GM12878 (cell line): ENCODE measurements around the gene SLC43A3.

Experiments
- BRCA1 ChIP-seq: IDR thresholded peaks from 2 replicates; pipeline ENCODE4 v1.6.1; 2011; ENCODE audit warnings: low read depth, low read length, improper control_type of control experiment
- CTCF ChIP-seq, 3 experiments: IDR thresholded peaks in 2 of 3; conservative IDR thresholded peaks in 1 of 3; 2 replicates each; pipeline ENCODE4 v1.5.1; 2011; ENCODE audit warnings: low read depth in 3 of 3, low read length in 3 of 3, mild to moderate bottlenecking in 3 of 3, control low read depth in 2 of 3, moderate library complexity in 2 of 3, inconsistent platforms in 1 of 3, mixed read lengths in 1 of 3; ENCODE audit not compliant: control insufficient read depth in 2 of 3, insufficient read depth in 1 of 3; ENCODE audit errors: extremely low read depth in 1 of 3
- ETV6 ChIP-seq, 2 experiments: fragments of 450-650 bp in 1 of 2; IDR thresholded peaks in 1 of 2; conservative IDR thresholded peaks in 1 of 2; 2 replicates each; pipeline ENCODE4 v1.6.1; 2014; ENCODE audit warnings: antibody characterized with exemption in 1 of 2, borderline replicate concordance in 1 of 2, low read depth in 1 of 2, mild to moderate bottlenecking in 1 of 2, moderate library complexity in 1 of 2
- HDAC2 ChIP-seq: fragments of 200-600 bp; sonication (generic); IDR thresholded peaks from 2 replicates; pipeline ENCODE4 v1.6.1; 2017
- MYC ChIP-seq: IDR thresholded peaks from 2 replicates; pipeline ENCODE4 v1.6.1; 2011; ENCODE audit warnings: mild to moderate bottlenecking, low read length, moderate library complexity, inconsistent platforms; ENCODE audit not compliant: insufficient read depth, insufficient replicate concordance, insufficient read length, severe bottlenecking
- POLR2AphosphoS5 ChIP-seq: IDR thresholded peaks from 2 replicates; pipeline ENCODE4 v1.6.1; 2011; ENCODE audit warnings: mild to moderate bottlenecking, low read length, inconsistent platforms
- SMAD1 ChIP-seq: fragments of 450-650 bp; IDR thresholded peaks from 2 replicates; pipeline ENCODE4 v1.6.1; 2018; ENCODE audit warnings: mild to moderate bottlenecking, low read depth; ENCODE audit not compliant: partially characterized antibody
- ZNF274 ChIP-seq: IDR thresholded peaks from one replicate; pipeline ENCODE4 v1.8.0; 2011; ENCODE audit not compliant: insufficient read length, insufficient read depth

- no peak for TF ChIP-seq MYC
- no peak for TF ChIP-seq HDAC2
- TF ChIP-seq CTCF (IDR thresholded peaks at IDR 0.05 in 2 of 3, conservative IDR thresholded peaks at IDR 0.05 in 1 of 3; ENCODE audit: control insufficient read depth in 2 of 3, extremely low read depth in 1 of 3, insufficient read depth in 1 of 3, low read depth in 3 of 3, low read length in 3 of 3), result no peak
- no peak for TF ChIP-seq SMAD1
- no peak for TF ChIP-seq POLR2AphosphoS5
- no peak for TF ChIP-seq BRCA1
- TF ChIP-seq ZNF274, result no peak
- TF ChIP-seq ETV6 (conservative IDR thresholded peaks at IDR 0.05 in 1 of 2, IDR thresholded peaks at IDR 0.05 in 1 of 2; ENCODE audit: borderline replicate concordance in 1 of 2, low read depth in 1 of 2), result no peak
Observed at GRCh38 chr11:57418131-57418530, 8.8 kb downstream of the SLC43A3 start.
